ENCODE data around the gene NR6A1.

Gene NR6A1

GRCh38 chr9:124470306-124470705 lies 300.8 kb downstream of the NR6A1 start:
- Histone ChIP-seq H3K9ac (ENCODE audit: low read depth in 1 of 2, low read length in 2 of 2) (no peak overlapping the region), H3K4me1 (ENCODE audit: control insufficient read depth in 1 of 2, insufficient read depth in 2 of 2, low read length in 2 of 2) (no peaks in the 10 kb centered on the region), H3K4me3 (ENCODE audit: low read depth in 1 of 2, low read length in 2 of 2) (no peak overlapping the region), H3K27me3 (ENCODE audit: control insufficient read depth in 1 of 2, insufficient read depth in 2 of 2, low read length in 2 of 2) (peaks cover 0 to 6% of the 10 kb centered on the region in 2 donors), H3K9me3 (ENCODE audit: control insufficient read depth in 1 of 2, low read length in 2 of 2) (no peaks in the 10 kb centered on the region), H3K27ac (ENCODE audit: low read depth, low read length) (no peak overlapping the region), H3K36me3 (ENCODE audit: control insufficient read depth in 1 of 2, insufficient read depth in 2 of 2, low read length in 2 of 2) (no peaks in the 10 kb centered on the region)

- Histone ChIP-seq H3K27me3 (ENCODE audit: control insufficient read depth in 1 of 2, insufficient read depth in 2 of 2, low read length in 2 of 2) (peaks cover 0 to 3% of the 10 kb centered on the region in 2 donors), H3K4me3 (ENCODE audit: low read depth in 1 of 2, low read length in 2 of 2) (no peak overlapping the region), H3K9ac (ENCODE audit: low read depth in 1 of 2, low read length in 2 of 2) (no peak overlapping the region), H3K4me1 (ENCODE audit: control insufficient read depth in 1 of 2, insufficient read depth in 2 of 2, low read length in 2 of 2) (no peaks in the 10 kb centered on the region), H3K36me3 (ENCODE audit: control insufficient read depth in 1 of 2, insufficient read depth in 2 of 2, low read length in 2 of 2) (no peaks in the 10 kb centered on the region), H3K9me3 (ENCODE audit: control insufficient read depth in 1 of 2, low read length in 2 of 2) (no peaks in the 10 kb centered on the region), H3K27ac (ENCODE audit: low read depth, low read length) (no peak overlapping the region)
These were observed 301.9 kb downstream of the NR6A1 start for GRCh38 chr9:124469011-124469832.

- Histone ChIP-seq H3K4me3 (ENCODE audit: low read depth in 1 of 2, low read length in 2 of 2) (no peak overlapping the region), H3K9me3 (ENCODE audit: control insufficient read depth in 1 of 2, low read length in 2 of 2) (no peaks in the 10 kb centered on the region), H3K36me3 (ENCODE audit: control insufficient read depth in 1 of 2, insufficient read depth in 2 of 2, low read length in 2 of 2) (no peaks in the 10 kb centered on the region), H3K9ac (ENCODE audit: low read depth in 1 of 2, low read length in 2 of 2) (no peak overlapping the region), H3K27ac (ENCODE audit: low read depth, low read length) (no peak overlapping the region), H3K4me1 (ENCODE audit: control insufficient read depth in 1 of 2, insufficient read depth in 2 of 2, low read length in 2 of 2) (no peaks in the 10 kb centered on the region), H3K27me3 (ENCODE audit: control insufficient read depth in 1 of 2, insufficient read depth in 2 of 2, low read length in 2 of 2) (peaks cover 0 to 3% of the 10 kb centered on the region in 2 donors)
These were observed 302.9 kb downstream of the NR6A1 start for GRCh38 chr9:124468061-124468740.

- no peak overlapping the region for H3K4me3 ChIP-seq (ENCODE audit: low read depth in 1 of 2, low read length in 2 of 2)
- no peaks in the 10 kb centered on the region for H3K4me1 ChIP-seq (ENCODE audit: control insufficient read depth in 1 of 2, insufficient read depth in 2 of 2, low read length in 2 of 2)
- H3K36me3 ChIP-seq (ENCODE audit: control insufficient read depth in 1 of 2, insufficient read depth in 2 of 2, low read length in 2 of 2): no peaks in the 10 kb centered on the region
- H3K27me3 ChIP-seq (ENCODE audit: control insufficient read depth in 1 of 2, insufficient read depth in 2 of 2, low read length in 2 of 2): peaks cover 0 to 3% of the 10 kb centered on the region in 2 donors
- H3K27ac ChIP-seq (ENCODE audit: low read depth, low read length): no peak overlapping the region
- no peak overlapping the region for H3K9ac ChIP-seq (ENCODE audit: low read depth in 1 of 2, low read length in 2 of 2)
- no peaks in the 10 kb centered on the region for H3K9me3 ChIP-seq (ENCODE audit: control insufficient read depth in 1 of 2, low read length in 2 of 2)
These were observed 303.6 kb downstream of the NR6A1 start for GRCh38 chr9:124467410-124468060.

Data from duodenal mucosa (tissue), 2 donors.